HepG2 (cell line): ENCODE results near the gene POLR1F. TPM values are rescaled to one million over a fixed set of nuclear protein-coding genes. Genes with fewer than 3 reads are reported as not detected.

Experiments
- ATAC-seq: fragments of 200-7000 bp; cut with Tn5 transposase; 3 replicates; pipeline ENCODE4 v1.9.1; 2020; ENCODE audit warnings: mild to moderate bottlenecking, moderate library complexity
- BruUV-seq: library from RNA; stranded (reverse); fragments of 400-500 nt; replicated peaks from 2 replicates; lab custom pipeline; 2021; lab: Mats Ljungman, UMichigan
- CTCF ChIA-PET: fragments of 300-600 bp; formaldehyde crosslinking; extraction: SDS; loops from one replicate; lab custom pipeline; 2021; ENCODE audit warnings: low total read pairs, inconsistent platforms, low intra/inter-chr PET ratio; lab: Yijun Ruan, JAX
- POLR2A ChIA-PET: fragments of 350-600 bp; sonication (Branson Sonifier 250); formaldehyde crosslinking; loops from one replicate; lab custom pipeline; 2020; ENCODE audit warnings: antibody characterized with exemption, inconsistent platforms; lab: Yijun Ruan, JAX
- DNase-seq: peaks from one replicate; pipeline ENCODE4 v3.0.0-alpha.2; 2015; ENCODE audit warnings: low spot score
- FAIRE-seq: peaks from 3 replicates; lab custom pipeline; 2011; peaks lifted over from hg19 to GRCh38; lab: Jason Lieb, UNC
- H2AFZ ChIP-seq: one replicate; pipeline ENCODE4 v1.6.1; 2011; ENCODE audit warnings: low read length, inconsistent platforms
- H3K27ac ChIP-seq: fragments of 300-600 bp; 3 replicates; pipeline ENCODE4 v1.8.0; 2011; ENCODE audit warnings: mixed run types, mild to moderate bottlenecking, mixed read lengths, low read length, inconsistent platforms; ENCODE audit not compliant: insufficient read depth; ENCODE audit errors: extremely low read length
- H3K27me3 ChIP-seq, 2 experiments: fragments of 200-600 bp in 1 of 2; 2 replicates in 1 of 2; 3 replicates in 1 of 2; pipeline versions ENCODE4 v1.6.0 to v1.8.0; 2011; ENCODE audit warnings: low read length in 2 of 2, mild to moderate bottlenecking in 2 of 2, moderate library complexity in 2 of 2, inconsistent platforms in 1 of 2; ENCODE audit not compliant: insufficient read depth in 2 of 2, control insufficient read depth in 1 of 2
- H3K36me3 ChIP-seq, 2 experiments: fragments of 200-600 bp in 1 of 2; replicated peaks in 1 of 2; 2 replicates in 1 of 2; 3 replicates in 1 of 2; pipeline versions ENCODE4 v1.5.1 to v1.8.0; 2011; ENCODE audit warnings: low read length in 2 of 2, inconsistent platforms in 1 of 2; ENCODE audit not compliant: insufficient read depth in 2 of 2, control insufficient read depth in 1 of 2
- H3K4me1 ChIP-seq: 2 replicates; pipeline ENCODE4 v1.5.1; 2012; ENCODE audit warnings: low read length, inconsistent platforms; ENCODE audit not compliant: insufficient read depth
- H3K4me2 ChIP-seq: 2 replicates; pipeline ENCODE4 v1.6.0; 2011; ENCODE audit warnings: low read depth, low read length, inconsistent platforms
- H3K4me3 ChIP-seq, 3 experiments: fragments of 200-600 bp in 1 of 3; sonication (generic), shearing (Covaris generic) in 1 of 3; replicated peaks in 1 of 3; 2 replicates each; pipeline ENCODE4 v1.5.1; 2011 to 2016; ENCODE audit warnings: low read length in 3 of 3, inconsistent platforms in 2 of 3, low read depth in 2 of 3, mild to moderate bottlenecking in 2 of 3, control low read depth in 1 of 3, mixed read lengths in 1 of 3; ENCODE audit not compliant: insufficient read depth in 1 of 3
- H3K79me2 ChIP-seq: one replicate; pipeline ENCODE4 v1.6.1; 2011; ENCODE audit warnings: low read length, inconsistent platforms; ENCODE audit not compliant: insufficient read depth
- H3K9ac ChIP-seq: 2 replicates; pipeline ENCODE4 v1.6.0; 2011; ENCODE audit warnings: mild to moderate bottlenecking, low read depth, low read length, inconsistent platforms; ENCODE audit not compliant: insufficient read depth
- H3K9me3 ChIP-seq: 2 replicates; pipeline ENCODE4 v1.5.1; 2012; ENCODE audit warnings: mild to moderate bottlenecking, low read length
- H4K20me1 ChIP-seq: 2 replicates; pipeline ENCODE4 v1.6.0; 2011; ENCODE audit warnings: inconsistent platforms, mild to moderate bottlenecking, low read length, moderate library complexity; ENCODE audit not compliant: insufficient read depth
- ELF4 ChIP-seq: sonication (generic); formaldehyde crosslinking; IDR thresholded peaks from 2 replicates; pipeline ENCODE4 v1.5.0; 2020; ENCODE audit warnings: missing genetic modification reagents, mild to moderate bottlenecking, moderate library complexity, borderline replicate concordance
- FLYWCH1 ChIP-seq: sonication (generic); formaldehyde crosslinking; IDR thresholded peaks from 2 replicates; pipeline ENCODE4 v1.8.1; 2023; ENCODE audit warnings: mild to moderate bottlenecking, missing genetic modification reagents
- MAFF ChIP-seq: IDR thresholded peaks from 2 replicates; pipeline ENCODE4 v1.6.1; 2011; ENCODE audit warnings: low read depth, low read length, improper control_type of control experiment
- MAFK ChIP-seq, 2 experiments: IDR thresholded peaks in 1 of 2; conservative IDR thresholded peaks in 1 of 2; 2 replicates each; pipeline ENCODE4 v1.6.1; 2011; ENCODE audit warnings: improper control_type of control experiment in 2 of 2, low read length in 2 of 2
- REPIN1 ChIP-seq: sonication (generic); formaldehyde crosslinking; IDR thresholded peaks from 2 replicates; pipeline ENCODE4 v1.8.0; 2022; ENCODE audit warnings: missing genetic modification reagents, low read depth, mild to moderate bottlenecking, borderline replicate concordance
- SPEN ChIP-seq: sonication (generic); formaldehyde crosslinking; IDR thresholded peaks from 2 replicates; pipeline ENCODE4 v1.5.1; 2020; ENCODE audit warnings: low read depth, mild to moderate bottlenecking, missing genetic modification reagents
- ZFP36L1 ChIP-seq: sonication (generic); formaldehyde crosslinking; IDR thresholded peaks from 2 replicates; pipeline ENCODE4 v1.8.0; 2022; ENCODE audit warnings: mild to moderate bottlenecking, missing genetic modification reagents, moderate library complexity
- ZFP37 ChIP-seq: sonication (generic); formaldehyde crosslinking; IDR thresholded peaks from 2 replicates; pipeline ENCODE4 v1.4.0; 2020; ENCODE audit warnings: missing genetic modification reagents, borderline replicate concordance
- ZFP62 ChIP-seq: sonication (generic); formaldehyde crosslinking; IDR thresholded peaks from 2 replicates; pipeline ENCODE4 v1.4.0; 2020; ENCODE audit warnings: missing genetic modification reagents
- ZNF549 ChIP-seq: sonication (generic); formaldehyde crosslinking; IDR thresholded peaks from 2 replicates; pipeline ENCODE4 v1.5.0; 2020; ENCODE audit warnings: missing genetic modification reagents
- ZNF670 ChIP-seq: sonication (generic); formaldehyde crosslinking; IDR thresholded peaks from 2 replicates; pipeline ENCODE4 v1.8.0; 2022; ENCODE audit warnings: mild to moderate bottlenecking, missing genetic modification reagents, borderline replicate concordance
- WGBS: methylation state at CpG from one replicate; pipeline ENCODE4 v1.1.6; 2017; ENCODE audit warnings: low lambda C conversion rate; 5-methylcytosine and 5-hydroxymethylcytosine counted together
- in situ Hi-C: cut with HindIII; loops from 2 replicates; pipeline ENCODE4 v1.10.0; 2017; ENCODE audit warnings: low pct_unique_long_range_greater_than_20kb; ENCODE audit not compliant: extremely low pct_ligation_motif_present
- intact Hi-C: fragments of 100-400 bp; cut with micrococcal nuclease; formaldehyde crosslinking; loops from one replicate; pipeline ENCODE4 v1.10.0; 2022; ENCODE audit not compliant: unreplicated experiment
- polyA plus RNA-seq, 8 experiments: library from polyadenylated mRNA; depleted of rRNA in 3 of 8; stranded (reverse) in 7 of 8; unstranded in 1 of 8; fragments of >200 nt; fragmentation: Illumina TruSeq in 4 of 8; extraction: Trizol in 4 of 8; gene quantifications; 2 replicates each; pipeline versions ENCODE4 v1.2.1 to v1.2.3, GENCODE V29; 2011 to 2016; ENCODE audit warnings: low read depth in 4 of 8, missing spikeins in 1 of 8, mixed read lengths in 1 of 8; ENCODE audit not compliant: insufficient read depth in 1 of 8
- total RNA-seq, 5 experiments: library from RNA; depleted of rRNA; stranded (reverse); fragments of >200 nt; fragmentation: Illumina TruSeq; extraction: Trizol; gene quantifications; 2 replicates each; pipeline ENCODE4 v1.2.3, GENCODE V29; 2016; ENCODE audit warnings: low read depth in 1 of 5
- TF ChIP-seq, protein P1 (sequence below): sonication (generic); formaldehyde crosslinking; IDR thresholded peaks from 2 replicates; pipeline ENCODE4 v1.5.1; 2020; ENCODE audit warnings: missing genetic modification reagents, mild to moderate bottlenecking, borderline replicate concordance
- TF ChIP-seq, protein P2 (sequence below): sonication (generic); formaldehyde crosslinking; IDR thresholded peaks from 2 replicates; pipeline ENCODE4 v1.9.0; 2022; ENCODE audit warnings: low read depth, missing genetic modification reagents
- TF ChIP-seq, protein P3 (sequence below): sonication (generic); formaldehyde crosslinking; IDR thresholded peaks from 2 replicates; pipeline ENCODE4 v1.4.0; 2020; ENCODE audit warnings: missing genetic modification reagents, borderline replicate concordance
- TF ChIP-seq, protein P4 (sequence below): sonication (generic); formaldehyde crosslinking; IDR thresholded peaks from 2 replicates; pipeline ENCODE4 v1.4.0; 2020; ENCODE audit warnings: missing genetic modification reagents

The POLR1F gene
- total and polyA plus RNA-seq, 2 of the 13 experiments (the other 11 are each of a cell fraction or from before 2014, with no cell fraction given), result 8.0 to 14.9 TPM

DNA sequence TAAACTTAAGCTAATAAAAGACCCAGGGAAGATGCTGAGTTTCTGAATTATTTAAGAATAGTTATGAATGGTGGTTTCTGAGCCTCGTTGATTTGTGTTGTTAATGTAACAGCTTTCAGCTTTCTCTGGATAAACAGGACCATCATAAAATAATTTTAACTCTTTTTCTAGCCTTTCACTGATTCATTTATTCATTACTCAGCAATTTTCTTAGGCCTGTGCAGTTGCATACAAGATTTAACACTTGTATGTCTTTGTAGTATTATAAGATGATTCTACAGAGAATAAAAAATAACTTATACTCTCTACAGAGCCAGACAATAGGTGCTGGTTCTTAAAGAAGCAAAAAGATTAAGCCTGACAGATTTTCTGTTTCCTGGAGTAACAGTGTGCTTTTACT lies 35.2 kb upstream of the POLR1F start:
- H3K27me3 ChIP-seq, result no peaks in the 10 kb centered on the region
- H3K4me1 ChIP-seq, result no peaks in the 10 kb centered on the region
- ATAC-seq (no peak), FAIRE-seq (no peak), DNase-seq (no peak)
- no peak overlapping the region for H2AFZ ChIP-seq
- no peak for TF ChIP-seq ELF4
- no peak for TF ChIP-seq ZNF549 (CRISPR knock-in tag)
- TF ChIP-seq ZFP37 (CRISPR knock-in tag), result no peak
- TF ChIP-seq ZFP62, result no peak
- no peak for TF ChIP-seq ZNF670 (CRISPR knock-in tag)
- TF ChIP-seq, protein P1, sequence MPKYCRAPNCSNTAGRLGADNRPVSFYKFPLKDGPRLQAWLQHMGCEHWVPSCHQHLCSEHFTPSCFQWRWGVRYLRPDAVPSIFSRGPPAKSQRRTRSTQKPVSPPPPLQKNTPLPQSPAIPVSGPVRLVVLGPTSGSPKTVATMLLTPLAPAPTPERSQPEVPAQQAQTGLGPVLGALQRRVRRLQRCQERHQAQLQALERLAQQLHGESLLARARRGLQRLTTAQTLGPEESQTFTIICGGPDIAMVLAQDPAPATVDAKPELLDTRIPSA, result no peak
- peak; percentile 89 to 96 for TF ChIP-seq MAFK (conservative IDR thresholded peaks at IDR 0.05 in 1 of 2, IDR thresholded peaks at IDR 0.05 in 1 of 2; ENCODE audit: low read length in 2 of 2)
- TF ChIP-seq, protein P2, sequence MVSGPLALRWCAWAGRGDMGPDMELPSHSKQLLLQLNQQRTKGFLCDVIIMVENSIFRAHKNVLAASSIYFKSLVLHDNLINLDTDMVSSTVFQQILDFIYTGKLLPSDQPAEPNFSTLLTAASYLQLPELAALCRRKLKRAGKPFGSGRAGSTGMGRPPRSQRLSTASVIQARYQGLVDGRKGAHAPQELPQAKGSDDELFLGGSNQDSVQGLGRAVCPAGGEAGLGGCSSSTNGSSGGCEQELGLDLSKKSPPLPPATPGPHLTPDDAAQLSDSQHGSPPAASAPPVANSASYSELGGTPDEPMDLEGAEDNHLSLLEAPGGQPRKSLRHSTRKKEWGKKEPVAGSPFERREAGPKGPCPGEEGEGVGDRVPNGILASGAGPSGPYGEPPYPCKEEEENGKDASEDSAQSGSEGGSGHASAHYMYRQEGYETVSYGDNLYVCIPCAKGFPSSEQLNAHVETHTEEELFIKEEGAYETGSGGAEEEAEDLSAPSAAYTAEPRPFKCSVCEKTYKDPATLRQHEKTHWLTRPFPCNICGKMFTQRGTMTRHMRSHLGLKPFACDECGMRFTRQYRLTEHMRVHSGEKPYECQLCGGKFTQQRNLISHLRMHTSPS (CRISPR knock-in tag), result no peak
- TF ChIP-seq REPIN1 (CRISPR knock-in tag), result no peak
- TF ChIP-seq, protein P3, sequence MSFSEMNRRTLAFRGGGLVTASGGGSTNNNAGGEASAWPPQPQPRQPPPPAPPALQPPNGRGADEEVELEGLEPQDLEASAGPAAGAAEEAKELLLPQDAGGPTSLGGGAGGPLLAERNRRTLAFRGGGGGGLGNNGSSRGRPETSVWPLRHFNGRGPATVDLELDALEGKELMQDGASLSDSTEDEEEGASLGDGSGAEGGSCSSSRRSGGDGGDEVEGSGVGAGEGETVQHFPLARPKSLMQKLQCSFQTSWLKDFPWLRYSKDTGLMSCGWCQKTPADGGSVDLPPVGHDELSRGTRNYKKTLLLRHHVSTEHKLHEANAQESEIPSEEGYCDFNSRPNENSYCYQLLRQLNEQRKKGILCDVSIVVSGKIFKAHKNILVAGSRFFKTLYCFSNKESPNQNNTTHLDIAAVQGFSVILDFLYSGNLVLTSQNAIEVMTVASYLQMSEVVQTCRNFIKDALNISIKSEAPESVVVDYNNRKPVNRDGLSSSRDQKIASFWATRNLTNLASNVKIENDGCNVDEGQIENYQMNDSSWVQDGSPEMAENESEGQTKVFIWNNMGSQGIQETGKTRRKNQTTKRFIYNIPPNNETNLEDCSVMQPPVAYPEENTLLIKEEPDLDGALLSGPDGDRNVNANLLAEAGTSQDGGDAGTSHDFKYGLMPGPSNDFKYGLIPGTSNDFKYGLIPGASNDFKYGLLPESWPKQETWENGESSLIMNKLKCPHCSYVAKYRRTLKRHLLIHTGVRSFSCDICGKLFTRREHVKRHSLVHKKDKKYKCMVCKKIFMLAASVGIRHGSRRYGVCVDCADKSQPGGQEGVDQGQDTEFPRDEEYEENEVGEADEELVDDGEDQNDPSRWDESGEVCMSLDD (CRISPR knock-in tag), result no peak
- TF ChIP-seq, protein P4, sequence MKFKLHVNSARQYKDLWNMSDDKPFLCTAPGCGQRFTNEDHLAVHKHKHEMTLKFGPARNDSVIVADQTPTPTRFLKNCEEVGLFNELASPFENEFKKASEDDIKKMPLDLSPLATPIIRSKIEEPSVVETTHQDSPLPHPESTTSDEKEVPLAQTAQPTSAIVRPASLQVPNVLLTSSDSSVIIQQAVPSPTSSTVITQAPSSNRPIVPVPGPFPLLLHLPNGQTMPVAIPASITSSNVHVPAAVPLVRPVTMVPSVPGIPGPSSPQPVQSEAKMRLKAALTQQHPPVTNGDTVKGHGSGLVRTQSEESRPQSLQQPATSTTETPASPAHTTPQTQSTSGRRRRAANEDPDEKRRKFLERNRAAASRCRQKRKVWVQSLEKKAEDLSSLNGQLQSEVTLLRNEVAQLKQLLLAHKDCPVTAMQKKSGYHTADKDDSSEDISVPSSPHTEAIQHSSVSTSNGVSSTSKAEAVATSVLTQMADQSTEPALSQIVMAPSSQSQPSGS, result no peak
- no peak for TF ChIP-seq SPEN
- TF ChIP-seq ZFP36L1 (CRISPR knock-in tag), result no peak
- TF ChIP-seq MAFF, result peak; percentile 95
- no peak for TF ChIP-seq FLYWCH1
- no peaks in the 10 kb centered on the region for H3K79me2 ChIP-seq
- no peak overlapping the region for H3K4me3 ChIP-seq
- H3K36me3 ChIP-seq, result no peaks in the 10 kb centered on the region
- no peak overlapping the region for H3K9ac ChIP-seq
- H3K27ac ChIP-seq, result no peak overlapping the region
- in situ Hi-C loops (no loop called here), intact Hi-C loops (no loop called here)
- ChIA-PET CTCF (no interaction called here), POLR2A (no interaction called here)
- no peaks in the 10 kb centered on the region for H4K20me1 ChIP-seq
- WGBS, result 0% methylated on average over 1 of the region's 1 CpG
- no TSS peak for BruUV-seq
- no peaks in the 10 kb centered on the region for H3K9me3 ChIP-seq
- H3K4me2 ChIP-seq, result no peak overlapping the region
